Panc1 (cell line): ENCODE measurements around the gene C1QTNF2.

Experiments
- POLR2AphosphoS5 ChIP-seq: IDR thresholded peaks from 2 replicates; pipeline ENCODE4 v1.6.1; 2012; ENCODE audit warnings: mild to moderate bottlenecking, low read depth, low read length, moderate library complexity
- REST ChIP-seq, 2 experiments: IDR thresholded peaks; 2 replicates each; pipeline ENCODE4 v1.6.1; 2011 to 2012; ENCODE audit warnings: low read depth in 2 of 2, control low read depth in 1 of 2, low read length in 1 of 2, mild to moderate bottlenecking in 1 of 2, moderate library complexity in 1 of 2; ENCODE audit not compliant: insufficient read depth in 1 of 2
- TF ChIP-seq, protein P1 (sequence below): fragments of 450-650 bp; IDR thresholded peaks from 2 replicates; pipeline ENCODE4 v1.5.1; 2017; ENCODE audit warnings: mild to moderate bottlenecking

DNA sequence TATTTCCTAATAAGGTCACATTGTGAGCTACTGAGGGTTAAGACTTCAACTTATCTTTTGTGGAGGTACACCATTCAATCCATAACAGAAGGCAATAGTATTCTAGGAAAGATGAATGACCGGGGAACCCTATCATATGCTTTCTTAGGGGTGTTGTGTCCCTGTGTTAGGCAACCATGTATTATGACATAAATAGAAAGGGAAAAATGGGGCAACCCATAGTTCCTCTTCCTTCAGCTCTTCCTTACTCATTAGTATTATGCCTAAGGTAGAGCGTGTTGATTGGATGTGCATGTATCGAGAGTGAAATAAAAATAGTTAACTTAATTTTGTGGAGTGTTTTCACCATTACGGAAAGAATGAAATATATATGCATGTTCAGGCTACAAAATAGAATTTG is 52.0 kb downstream of the C1QTNF2 start:
- TF ChIP-seq REST (IDR thresholded peaks at IDR 0.05; ENCODE audit: insufficient read depth in 1 of 2, low read depth in 2 of 2, low read length in 1 of 2), result no peak
- TF ChIP-seq, protein P1, sequence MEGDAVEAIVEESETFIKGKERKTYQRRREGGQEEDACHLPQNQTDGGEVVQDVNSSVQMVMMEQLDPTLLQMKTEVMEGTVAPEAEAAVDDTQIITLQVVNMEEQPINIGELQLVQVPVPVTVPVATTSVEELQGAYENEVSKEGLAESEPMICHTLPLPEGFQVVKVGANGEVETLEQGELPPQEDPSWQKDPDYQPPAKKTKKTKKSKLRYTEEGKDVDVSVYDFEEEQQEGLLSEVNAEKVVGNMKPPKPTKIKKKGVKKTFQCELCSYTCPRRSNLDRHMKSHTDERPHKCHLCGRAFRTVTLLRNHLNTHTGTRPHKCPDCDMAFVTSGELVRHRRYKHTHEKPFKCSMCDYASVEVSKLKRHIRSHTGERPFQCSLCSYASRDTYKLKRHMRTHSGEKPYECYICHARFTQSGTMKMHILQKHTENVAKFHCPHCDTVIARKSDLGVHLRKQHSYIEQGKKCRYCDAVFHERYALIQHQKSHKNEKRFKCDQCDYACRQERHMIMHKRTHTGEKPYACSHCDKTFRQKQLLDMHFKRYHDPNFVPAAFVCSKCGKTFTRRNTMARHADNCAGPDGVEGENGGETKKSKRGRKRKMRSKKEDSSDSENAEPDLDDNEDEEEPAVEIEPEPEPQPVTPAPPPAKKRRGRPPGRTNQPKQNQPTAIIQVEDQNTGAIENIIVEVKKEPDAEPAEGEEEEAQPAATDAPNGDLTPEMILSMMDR, result no peak
- no peak for TF ChIP-seq POLR2AphosphoS5
